Right lobe of liver (tissue), 6 donors: ENCODE results near the gene HBS1L. TPM values are rescaled to one million over a fixed set of nuclear protein-coding genes. Genes with fewer than 3 reads are reported as not detected.

Source experiments
- ATAC-seq, 4 donors: fragments of 200-7000 bp; cut with Tn5 transposase; one replicate each; pipeline ENCODE4 v1.9.1; 2020; ENCODE audit warnings: mild to moderate bottlenecking in 4 of 4, moderate library complexity in 4 of 4
- DNase-seq, 3 donors: peaks; one replicate each; pipeline ENCODE4 v3.0.0-alpha.2; 2020
- H3K27ac ChIP-seq, 3 donors: fragments of 200-600 bp; one replicate each; pipeline ENCODE4 v1.8.0; 2022
- H3K27me3 ChIP-seq, 2 donors: fragments of 200-600 bp; one replicate each; pipeline ENCODE4 v1.8.0; 2022
- H3K36me3 ChIP-seq, 4 donors: fragments of 200-600 bp; sonication (generic) in 1 of 4; one replicate each; pipeline versions ENCODE4 v1.5.1 to v1.8.0; 2017 to 2022; ENCODE audit warnings: control low read depth in 1 of 4
- H3K4me1 ChIP-seq, 4 donors: fragments of 200-600 bp; sonication (generic) in 1 of 4; one replicate each; pipeline versions ENCODE4 v1.5.1 to v1.8.0; 2017 to 2022; ENCODE audit warnings: control low read depth in 1 of 4
- H3K4me3 ChIP-seq, 3 donors: fragments of 200-600 bp; one replicate each; pipeline ENCODE4 v1.8.0; 2022
- H3K9me3 ChIP-seq, 4 donors: fragments of 200-600 bp; sonication (generic) in 1 of 4; one replicate each; pipeline versions ENCODE4 v1.5.1 to v1.8.0; 2017 to 2022; ENCODE audit warnings: control low read depth in 1 of 4
- POLR2A ChIP-seq: fragments of 450-650 bp; IDR thresholded peaks from one replicate; pipeline ENCODE4 v1.6.1; 2017; ENCODE audit warnings: antibody characterized with exemption, mild to moderate bottlenecking
- WGBS: methylation state at CpG from one replicate; pipeline ENCODE4 v1.1.6; 2018; ENCODE audit warnings: low coverage, low lambda C conversion rate; ENCODE audit not compliant: insufficient coverage; ENCODE audit errors: missing lambda C conversion rate; 5-methylcytosine and 5-hydroxymethylcytosine counted together
- intact Hi-C, 2 donors: fragments of 100-400 bp; cut with DNase I; formaldehyde crosslinking; loops; one replicate each; pipeline versions ENCODE4 v1.11.2 to v1.14.1; 2022
- total RNA-seq, 6 experiments: library from RNA; depleted of rRNA in 2 of 6; stranded (reverse); fragments of >200 nt in 2 of 6; fragmentation: NEBNext Ultra II Directional in 3 of 6; extraction: Animal tissue kit (Norgen Biotek cat#: 25700) in 3 of 6; gene quantifications; one replicate each; pipeline versions ENCODE4 v1.1.0 to v1.2.4, GENCODE V29; 2016 to 2023
- TF ChIP-seq, protein P1 (sequence below), 4 donors: fragments of 200-600 bp in 3 of 4; fragments of 450-650 bp in 1 of 4; IDR thresholded peaks; one replicate each; pipeline versions ENCODE4 v1.5.1 to v1.8.0; 2016 to 2022; ENCODE audit warnings: antibody characterized with exemption in 4 of 4, mild to moderate bottlenecking in 2 of 4
- donor health status: DM: no; HTN: yes; CAD: no.
- donor health status: DM: no; HTN: no; CAD: no.
- donor health status: DM: no; HTN: no; CAD: no.
- donor health status: DM: no; HTN: yes; CAD: no.
- donor health status: DM: no; HTN: yes; CAD: no.

HBS1L gene
- total RNA-seq, 6 experiments from 2014 or later = 31.8 to 47.2 (median 37.1) TPM

DNA sequence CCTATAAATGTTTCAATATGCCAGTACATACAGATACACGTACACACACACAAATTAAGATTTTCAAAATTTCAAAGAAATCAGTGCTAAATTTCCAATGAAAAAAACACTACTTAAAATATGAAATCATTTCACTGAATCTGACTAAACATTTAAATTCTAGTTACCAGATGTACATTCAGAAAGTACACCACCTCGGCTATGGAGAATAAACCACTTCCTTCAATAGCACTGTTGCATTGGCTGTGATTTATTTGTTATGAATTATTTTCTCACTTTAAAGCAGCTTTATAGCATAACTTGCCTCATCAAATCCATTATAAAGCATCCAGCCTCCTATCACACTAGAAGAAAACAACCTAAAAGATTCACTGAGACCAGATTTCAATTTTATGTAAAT, 36.6 kb downstream of the HBS1L start:
- intact Hi-C loops = no loop called here
- H3K36me3 ChIP-seq = no peaks in the 10 kb centered on the region
- no peak overlapping the region for H3K4me3 ChIP-seq
- H3K27ac ChIP-seq = no peak overlapping the region
- 83% methylated on average over 2 of the region's 2 CpGs for WGBS
- TF ChIP-seq POLR2A = no peak
- TF ChIP-seq, protein P1, sequence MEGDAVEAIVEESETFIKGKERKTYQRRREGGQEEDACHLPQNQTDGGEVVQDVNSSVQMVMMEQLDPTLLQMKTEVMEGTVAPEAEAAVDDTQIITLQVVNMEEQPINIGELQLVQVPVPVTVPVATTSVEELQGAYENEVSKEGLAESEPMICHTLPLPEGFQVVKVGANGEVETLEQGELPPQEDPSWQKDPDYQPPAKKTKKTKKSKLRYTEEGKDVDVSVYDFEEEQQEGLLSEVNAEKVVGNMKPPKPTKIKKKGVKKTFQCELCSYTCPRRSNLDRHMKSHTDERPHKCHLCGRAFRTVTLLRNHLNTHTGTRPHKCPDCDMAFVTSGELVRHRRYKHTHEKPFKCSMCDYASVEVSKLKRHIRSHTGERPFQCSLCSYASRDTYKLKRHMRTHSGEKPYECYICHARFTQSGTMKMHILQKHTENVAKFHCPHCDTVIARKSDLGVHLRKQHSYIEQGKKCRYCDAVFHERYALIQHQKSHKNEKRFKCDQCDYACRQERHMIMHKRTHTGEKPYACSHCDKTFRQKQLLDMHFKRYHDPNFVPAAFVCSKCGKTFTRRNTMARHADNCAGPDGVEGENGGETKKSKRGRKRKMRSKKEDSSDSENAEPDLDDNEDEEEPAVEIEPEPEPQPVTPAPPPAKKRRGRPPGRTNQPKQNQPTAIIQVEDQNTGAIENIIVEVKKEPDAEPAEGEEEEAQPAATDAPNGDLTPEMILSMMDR (IDR thresholded peaks at IDR 0.05) = no peak
- DNase-seq = no peak
- H3K9me3 ChIP-seq = no peaks in the 10 kb centered on the region
- H3K27me3 ChIP-seq = no peaks in the 10 kb centered on the region
- no peaks in the 10 kb centered on the region for H3K4me1 ChIP-seq
- no peak for ATAC-seq

GRCh38 chr6:135014353-135014832, 40.2 kb downstream of the HBS1L start:
- H3K9me3 ChIP-seq = no peaks in the 10 kb centered on the region
- intact Hi-C loops = no loop called here
- no peaks in the 10 kb centered on the region for H3K36me3 ChIP-seq
- H3K27me3 ChIP-seq = no peaks in the 10 kb centered on the region
- ATAC-seq (no peak), DNase-seq (no peak)
- H3K27ac ChIP-seq = no peak overlapping the region
- TF ChIP-seq POLR2A = no peak
- TF ChIP-seq, protein P1 (IDR thresholded peaks at IDR 0.05) = no peak
- WGBS = 81% methylated on average over 4 of the region's 4 CpGs
- peaks cover 0 to 2% (median 0%) of the 10 kb centered on the region in 4 donors for H3K4me1 ChIP-seq
- no peak overlapping the region for H3K4me3 ChIP-seq

DNA sequence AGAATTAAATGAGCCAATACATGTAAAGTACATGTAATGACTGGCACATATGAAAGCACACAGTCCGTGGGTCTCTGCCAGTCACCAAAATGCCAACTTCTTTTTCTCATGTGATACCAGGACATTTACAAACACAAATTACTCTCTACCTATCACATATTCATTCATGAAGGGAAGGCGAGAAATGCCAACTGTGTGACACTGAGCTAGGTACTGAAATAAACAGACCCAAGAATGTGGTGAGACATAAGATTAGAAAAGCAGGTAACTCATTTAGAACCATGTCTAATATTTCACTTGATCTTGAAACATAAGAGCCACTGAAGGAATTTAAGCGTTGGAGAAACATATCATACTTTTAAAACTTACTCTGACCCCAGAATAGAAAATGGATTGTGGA, 41.4 kb downstream of the HBS1L start:
- no peak for DNase-seq
- no peak overlapping the region for H3K4me3 ChIP-seq
- intact Hi-C loops = no loop called here
- no peaks in the 10 kb centered on the region for H3K27me3 ChIP-seq
- H3K4me1 ChIP-seq = peaks cover 0 to 13% (median 5%) of the 10 kb centered on the region in 4 donors
- ATAC-seq = no peak
- H3K9me3 ChIP-seq = no peaks in the 10 kb centered on the region
- H3K27ac ChIP-seq = no peak overlapping the region
- no peak for TF ChIP-seq POLR2A
- H3K36me3 ChIP-seq = no peaks in the 10 kb centered on the region
- WGBS = 89% methylated on average over 3 of the region's 3 CpGs

DNA sequence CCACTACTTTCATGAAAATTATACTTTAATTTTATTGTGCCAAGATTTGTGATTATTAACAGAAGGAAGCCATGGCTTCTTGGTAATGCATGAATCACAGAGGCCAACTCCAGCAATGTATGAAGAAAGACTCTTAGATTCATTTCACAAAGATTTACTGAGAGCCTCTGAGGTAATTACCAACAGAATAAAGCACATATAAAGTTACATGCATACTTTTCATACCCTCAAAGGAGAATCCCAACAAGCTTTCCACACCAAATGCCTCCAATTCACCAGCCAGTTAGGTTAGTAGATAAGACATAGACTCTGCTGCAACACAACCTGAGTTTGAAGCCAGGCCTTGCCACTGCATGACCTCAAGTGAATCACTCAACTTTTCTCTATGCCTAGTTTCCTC, 41.9 kb downstream of the HBS1L start:
- H3K4me3 ChIP-seq = no peak overlapping the region
- TF ChIP-seq POLR2A = no peak
- TF ChIP-seq, protein P1 (IDR thresholded peaks at IDR 0.05) = no peak
- no peaks in the 10 kb centered on the region for H3K27me3 ChIP-seq
- intact Hi-C loops = no loop called here
- no peaks in the 10 kb centered on the region for H3K9me3 ChIP-seq
- H3K27ac ChIP-seq = no peak overlapping the region
- peaks cover 0 to 15% (median 5%) of the 10 kb centered on the region in 4 donors for H3K4me1 ChIP-seq
- H3K36me3 ChIP-seq = no peaks in the 10 kb centered on the region
- DNase-seq = no peak
- ATAC-seq = no peak

- H3K27me3 ChIP-seq = no peaks in the 10 kb centered on the region
- intact Hi-C loops = no loop called here
- H3K36me3 ChIP-seq = no peaks in the 10 kb centered on the region
- WGBS = 100% methylated on average over 2 of the region's 2 CpGs
- no peak for TF ChIP-seq POLR2A
- TF ChIP-seq, protein P1 (IDR thresholded peaks at IDR 0.05) = no peak
- H3K4me3 ChIP-seq = no peak overlapping the region
- peaks cover 0 to 15% (median 5%) of the 10 kb centered on the region in 4 donors for H3K4me1 ChIP-seq
- ATAC-seq (no peak), DNase-seq (no peak)
- no peak overlapping the region for H3K27ac ChIP-seq
- no peaks in the 10 kb centered on the region for H3K9me3 ChIP-seq
These were observed 42.3 kb downstream of the HBS1L start for GRCh38 chr6:135012349-135012748.
